Measurements from ENCODE around the gene BZW1.
A peak's percentile ranks its signal among the peaks of the same experiment; 100 is the strongest.

DNA sequence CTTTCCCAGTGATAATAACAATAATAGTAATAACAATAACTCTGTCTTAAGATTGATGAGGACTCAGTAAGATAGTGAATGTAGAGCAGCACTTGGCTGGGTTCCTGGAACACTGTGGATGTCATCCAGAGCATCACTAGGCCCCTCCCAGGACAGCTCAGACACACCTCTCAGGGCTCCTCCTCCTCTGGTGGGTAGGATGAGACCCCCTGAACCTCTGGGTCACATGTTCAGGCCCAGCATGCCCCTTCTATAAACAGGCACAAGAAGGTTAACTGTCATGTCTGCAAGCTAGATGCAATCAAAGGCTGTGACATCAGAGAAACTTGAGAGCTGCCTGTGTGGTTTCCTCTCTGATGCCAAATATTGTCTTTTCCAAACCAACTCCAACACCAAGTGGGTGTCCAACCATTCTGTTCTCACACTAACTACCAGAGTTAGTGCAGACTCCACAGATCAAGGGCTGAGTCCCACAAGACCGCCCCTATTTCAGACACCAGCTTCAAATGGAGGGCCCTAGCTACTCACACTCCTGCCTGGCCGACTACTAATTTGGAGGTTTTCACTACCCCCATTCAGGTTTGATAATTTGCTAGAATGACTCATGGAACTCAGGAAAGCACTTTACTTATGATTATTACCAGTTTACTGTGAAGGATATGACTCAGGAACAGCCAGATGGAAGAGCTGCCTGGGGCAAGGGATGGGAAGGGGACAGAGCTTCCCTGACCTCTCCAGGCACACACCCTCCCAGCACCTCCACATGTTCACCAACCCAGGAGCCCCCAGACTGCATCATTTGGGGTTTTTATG, 46.4 kb upstream of the BZW1 start:
- TF ChIP-seq, protein P1, sequence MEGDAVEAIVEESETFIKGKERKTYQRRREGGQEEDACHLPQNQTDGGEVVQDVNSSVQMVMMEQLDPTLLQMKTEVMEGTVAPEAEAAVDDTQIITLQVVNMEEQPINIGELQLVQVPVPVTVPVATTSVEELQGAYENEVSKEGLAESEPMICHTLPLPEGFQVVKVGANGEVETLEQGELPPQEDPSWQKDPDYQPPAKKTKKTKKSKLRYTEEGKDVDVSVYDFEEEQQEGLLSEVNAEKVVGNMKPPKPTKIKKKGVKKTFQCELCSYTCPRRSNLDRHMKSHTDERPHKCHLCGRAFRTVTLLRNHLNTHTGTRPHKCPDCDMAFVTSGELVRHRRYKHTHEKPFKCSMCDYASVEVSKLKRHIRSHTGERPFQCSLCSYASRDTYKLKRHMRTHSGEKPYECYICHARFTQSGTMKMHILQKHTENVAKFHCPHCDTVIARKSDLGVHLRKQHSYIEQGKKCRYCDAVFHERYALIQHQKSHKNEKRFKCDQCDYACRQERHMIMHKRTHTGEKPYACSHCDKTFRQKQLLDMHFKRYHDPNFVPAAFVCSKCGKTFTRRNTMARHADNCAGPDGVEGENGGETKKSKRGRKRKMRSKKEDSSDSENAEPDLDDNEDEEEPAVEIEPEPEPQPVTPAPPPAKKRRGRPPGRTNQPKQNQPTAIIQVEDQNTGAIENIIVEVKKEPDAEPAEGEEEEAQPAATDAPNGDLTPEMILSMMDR (IDR thresholded peaks at IDR 0.05 in 2 of 3, conservative IDR thresholded peaks at IDR 0.05 in 1 of 3; ENCODE audit: borderline replicate concordance in 1 of 3, insufficient read depth in 1 of 3, low read depth in 2 of 3, low read length in 2 of 3) = no peak
- TF ChIP-seq EZH2 (IDR thresholded peaks at IDR 0.05) (no peak), POLR2AphosphoS5 (IDR thresholded peaks at IDR 0.05; ENCODE audit: low read depth, low read length) (peak; percentile 41), POLR2A (IDR thresholded peaks at IDR 0.05; ENCODE audit: borderline replicate concordance, extremely low read depth, insufficient read depth, insufficient read length) (no peak), SIN3A (IDR thresholded peaks at IDR 0.05; ENCODE audit: low read depth) (no peak), YY1 (IDR thresholded peaks at IDR 0.05; ENCODE audit: extremely low read depth, insufficient replicate concordance, low read depth, low read length) (peak; percentile 4), JUND (IDR thresholded peaks at IDR 0.05) (peak; percentile 98), CEBPB (IDR thresholded peaks at IDR 0.05; ENCODE audit: low read depth) (peak; percentile 81)
- TF ChIP-seq, protein P2, sequence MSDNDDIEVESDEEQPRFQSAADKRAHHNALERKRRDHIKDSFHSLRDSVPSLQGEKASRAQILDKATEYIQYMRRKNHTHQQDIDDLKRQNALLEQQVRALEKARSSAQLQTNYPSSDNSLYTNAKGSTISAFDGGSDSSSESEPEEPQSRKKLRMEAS (IDR thresholded peaks at IDR 0.05) = peak; percentile 80
